Measurements from ENCODE around the gene CPXM2. TPM values are rescaled to one million over a fixed set of nuclear protein-coding genes. Genes with fewer than 3 reads are reported as not detected.

The CPXM2 gene
- polyA plus RNA-seq, 2 of the 4 experiments (the other 2 are of a cell fraction) = not detected

GRCh38 chr10:123882177-123882576, 9.4 kb downstream of the CPXM2 start:
- ATAC-seq (no peak), FAIRE-seq (no peak)

GRCh38 chr10:123879606-123880257, 11.9 kb downstream of the CPXM2 start:
- WGBS (ENCODE audit: missing lambda C conversion rate) = 45% methylated on average over 9 of the region's 10 CpGs
- H3K9me3 ChIP-seq = no peaks in the 10 kb centered on the region
- no peak overlapping the region for H3K27ac ChIP-seq
- no peaks in the 10 kb centered on the region for H3K4me1 ChIP-seq
- ATAC-seq (no peak), FAIRE-seq (no peak), DNase-seq (ENCODE audit: low read depth in 1 of 2, low spot score in 1 of 2) (no peak)
- ChIA-PET CTCF (no interaction called here), POLR2A (no interaction called here)
- H3K4me3 ChIP-seq = no peak overlapping the region
- H3K4me2 ChIP-seq = no peak overlapping the region
- TF ChIP-seq REST (IDR thresholded peaks at IDR 0.05) = no peak
- no peak for TF ChIP-seq MYC (IDR thresholded peaks at IDR 0.05; ENCODE audit: borderline replicate concordance, low read length)
- TF ChIP-seq E2F6 (IDR thresholded peaks at IDR 0.05; ENCODE audit: borderline replicate concordance, low read depth) = no peak
- TF ChIP-seq NR3C1 (IDR thresholded peaks at IDR 0.05) = no peak
- no peak for TF ChIP-seq CBX8 (IDR thresholded peaks at IDR 0.05)
- TF ChIP-seq PBX3 (IDR thresholded peaks at IDR 0.05) = no peak
- TF ChIP-seq EHF (CRISPR knock-in tag; IDR thresholded peaks at IDR 0.05) = no peak
- TF ChIP-seq SMC3 (IDR thresholded peaks at IDR 0.05) = no peak
- no peak for TF ChIP-seq USF2 (IDR thresholded peaks at IDR 0.05)
- TF ChIP-seq NFE2L2 (conservative IDR thresholded peaks at IDR 0.05; ENCODE audit: low read length) = no peak
- TF ChIP-seq BHLHE40 (IDR thresholded peaks at IDR 0.05; ENCODE audit: low read depth, low read length) = no peak
- no peak for TF ChIP-seq RAD21 (conservative IDR thresholded peaks at IDR 0.05 in 1 of 2, IDR thresholded peaks at IDR 0.05 in 1 of 2)
- no peak for TF ChIP-seq ZFP36 (IDR thresholded peaks at IDR 0.05; ENCODE audit: borderline replicate concordance, partially characterized antibody)
- no peak for TF ChIP-seq ELK1 (IDR thresholded peaks at IDR 0.05; ENCODE audit: low read depth, low read length)
- TF ChIP-seq BCL3 (IDR thresholded peaks at IDR 0.05) = no peak
- no peak for TF ChIP-seq POLR2A (IDR thresholded peaks at IDR 0.05; ENCODE audit: low read length)
- no peak for TF ChIP-seq SREBF2 (IDR thresholded peaks at IDR 0.05)
- TF ChIP-seq RFX5 (IDR thresholded peaks at IDR 0.05) = no peak

More at GRCh38 chr10:123882177-123882576, 9.4 kb downstream of the CPXM2 start:
- Histone ChIP-seq H3K4me2 (no peak overlapping the region), H3K27ac (no peak overlapping the region), H3K4me3 (no peak overlapping the region), H3K4me1 (no peaks in the 10 kb centered on the region), H3K9me3 (no peaks in the 10 kb centered on the region)
- WGBS (ENCODE audit: missing lambda C conversion rate) = 13% methylated on average over 4 of the region's 4 CpGs
- no peak for DNase-seq (ENCODE audit: low read depth in 1 of 2, low spot score in 1 of 2)
- TF ChIP-seq MAZ (IDR thresholded peaks at IDR 0.05; ENCODE audit: borderline replicate concordance, low read depth, low read length) = no peak
- no peak for TF ChIP-seq KDM5A (IDR thresholded peaks at IDR 0.05)
- no peak for TF ChIP-seq POLR2A (IDR thresholded peaks at IDR 0.05; ENCODE audit: low read length)
- TF ChIP-seq SMC3 (IDR thresholded peaks at IDR 0.05) = no peak
- no peak for TF ChIP-seq ELK1 (IDR thresholded peaks at IDR 0.05; ENCODE audit: low read depth, low read length)
- no peak for TF ChIP-seq CBX8 (IDR thresholded peaks at IDR 0.05)
- TF ChIP-seq RAD21 (conservative IDR thresholded peaks at IDR 0.05 in 1 of 2, IDR thresholded peaks at IDR 0.05 in 1 of 2) = no peak
- TF ChIP-seq BHLHE40 (IDR thresholded peaks at IDR 0.05; ENCODE audit: low read depth, low read length) = no peak
- no peak for TF ChIP-seq ZFP36 (IDR thresholded peaks at IDR 0.05; ENCODE audit: borderline replicate concordance, partially characterized antibody)
- no peak for TF ChIP-seq EP300 (IDR thresholded peaks at IDR 0.05)
- TF ChIP-seq CHD2 (IDR thresholded peaks at IDR 0.05; ENCODE audit: low read length, partially characterized antibody) = no peak
- no peak for TF ChIP-seq EHF (CRISPR knock-in tag; IDR thresholded peaks at IDR 0.05)
- no peak for TF ChIP-seq PHF8 (IDR thresholded peaks at IDR 0.05; ENCODE audit: borderline replicate concordance, low read depth)
- no peak for TF ChIP-seq E2F6 (IDR thresholded peaks at IDR 0.05; ENCODE audit: borderline replicate concordance, low read depth)
- no peak for TF ChIP-seq HOXA7 (CRISPR knock-in tag; IDR thresholded peaks at IDR 0.05)
- no peak for TF ChIP-seq RARB (CRISPR knock-in tag; IDR thresholded peaks at IDR 0.05)
- CTCF ChIA-PET = no interaction called here
- POLR2A ChIA-PET = no interaction called here
